Epithelial cell of esophagus (primary cell): ENCODE measurements around the gene MEOX1.

Experiments
- DNase-seq: peaks from one replicate; pipeline ENCODE4 v3.0.0; 2010; ENCODE audit warnings: low read depth
- H3K4me3 ChIP-seq: 2 replicates; pipeline ENCODE4 v1.5.1; 2011; ENCODE audit warnings: mild to moderate bottlenecking, low read length, control low read depth
- TF ChIP-seq, protein P1 (sequence below): IDR thresholded peaks from 2 replicates; pipeline ENCODE4 v1.5.1; 2011; ENCODE audit warnings: low read depth, mild to moderate bottlenecking, low read length, control low read depth, inconsistent platforms; ENCODE audit not compliant: insufficient read depth; ENCODE audit errors: missing control alignments

The MEOX1 gene

DNA sequence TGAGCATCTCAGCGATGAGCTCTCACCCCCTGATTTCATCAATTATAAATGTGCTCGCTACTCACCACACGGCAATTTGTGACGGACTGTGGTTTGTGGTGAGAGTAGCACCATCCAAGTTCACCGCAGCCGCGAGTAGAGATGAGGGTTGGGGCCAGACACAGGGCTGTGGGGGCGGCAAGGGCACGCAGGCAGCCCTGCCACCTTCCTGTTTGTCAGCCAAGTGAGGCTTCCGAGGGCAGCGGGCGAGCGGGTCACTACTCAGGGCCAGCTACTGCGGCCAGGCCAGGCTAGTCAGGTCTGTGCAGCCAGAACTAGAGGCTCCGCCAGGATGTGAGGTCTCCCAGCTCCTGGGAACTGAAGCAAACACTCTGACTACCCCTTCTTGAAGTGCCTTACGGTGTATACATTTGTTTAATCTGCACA, 39.6 kb upstream of the MEOX1 start:
- DNase-seq: peak; percentile 44
- TF ChIP-seq, protein P1, sequence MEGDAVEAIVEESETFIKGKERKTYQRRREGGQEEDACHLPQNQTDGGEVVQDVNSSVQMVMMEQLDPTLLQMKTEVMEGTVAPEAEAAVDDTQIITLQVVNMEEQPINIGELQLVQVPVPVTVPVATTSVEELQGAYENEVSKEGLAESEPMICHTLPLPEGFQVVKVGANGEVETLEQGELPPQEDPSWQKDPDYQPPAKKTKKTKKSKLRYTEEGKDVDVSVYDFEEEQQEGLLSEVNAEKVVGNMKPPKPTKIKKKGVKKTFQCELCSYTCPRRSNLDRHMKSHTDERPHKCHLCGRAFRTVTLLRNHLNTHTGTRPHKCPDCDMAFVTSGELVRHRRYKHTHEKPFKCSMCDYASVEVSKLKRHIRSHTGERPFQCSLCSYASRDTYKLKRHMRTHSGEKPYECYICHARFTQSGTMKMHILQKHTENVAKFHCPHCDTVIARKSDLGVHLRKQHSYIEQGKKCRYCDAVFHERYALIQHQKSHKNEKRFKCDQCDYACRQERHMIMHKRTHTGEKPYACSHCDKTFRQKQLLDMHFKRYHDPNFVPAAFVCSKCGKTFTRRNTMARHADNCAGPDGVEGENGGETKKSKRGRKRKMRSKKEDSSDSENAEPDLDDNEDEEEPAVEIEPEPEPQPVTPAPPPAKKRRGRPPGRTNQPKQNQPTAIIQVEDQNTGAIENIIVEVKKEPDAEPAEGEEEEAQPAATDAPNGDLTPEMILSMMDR: no peak
- H3K4me3 ChIP-seq: no peak overlapping the region

GRCh38 chr17:43699438-43699756, 37.7 kb upstream of the MEOX1 start:
- DNase-seq: no peak

GRCh38 chr17:43698678-43699437, 37.1 kb upstream of the MEOX1 start:
- DNase-seq: no peak
- TF ChIP-seq, protein P1: no peak
- H3K4me3 ChIP-seq: no peak overlapping the region

More at GRCh38 chr17:43699438-43699756, 37.7 kb upstream of the MEOX1 start:
- H3K4me3 ChIP-seq: no peak overlapping the region
- TF ChIP-seq, protein P1: no peak

- no peak for DNase-seq
These were observed 36.2 kb upstream of the MEOX1 start for GRCh38 chr17:43697937-43698336.

DNA sequence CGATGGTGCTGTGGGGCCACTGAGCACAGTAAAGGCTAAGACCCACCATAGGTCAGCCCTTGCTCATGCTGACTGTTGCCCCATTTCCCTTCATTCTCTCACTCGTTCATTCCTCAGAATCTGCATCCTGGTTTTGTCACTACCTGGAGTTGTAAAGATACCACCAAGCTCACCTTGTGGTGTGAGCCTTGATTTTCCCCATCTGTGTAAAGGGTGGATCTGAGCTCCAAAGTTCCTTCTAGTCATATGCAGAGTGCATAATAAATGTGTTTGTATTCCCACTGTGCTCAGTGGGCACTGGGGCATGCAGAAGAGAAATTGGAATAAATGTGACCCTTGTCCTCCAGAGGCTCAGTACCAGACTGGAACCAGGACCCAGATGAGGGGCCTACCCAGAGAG, 35.2 kb upstream of the MEOX1 start:
- no peak for DNase-seq
- H3K4me3 ChIP-seq: no peak overlapping the region
- TF ChIP-seq, protein P1: no peak

More at GRCh38 chr17:43697937-43698336, 36.2 kb upstream of the MEOX1 start:
- TF ChIP-seq, protein P1: no peak
- H3K4me3 ChIP-seq: no peak overlapping the region

GRCh38 chr17:43695970-43696865, 34.5 kb upstream of the MEOX1 start:
- H3K4me3 ChIP-seq: no peak overlapping the region
- TF ChIP-seq, protein P1: no peak
- DNase-seq: no peak
